Amniotic epithelial cell (primary cell): ENCODE results near the gene TMTC4.

Experiments
- DNase-seq: peaks from one replicate; pipeline ENCODE4 v3.0.0-alpha.2; 2010; ENCODE audit warnings: low read depth

Gene TMTC4

GRCh38 chr13:100666124-100666523 is 8.5 kb downstream of the TMTC4 start:
- no peak for DNase-seq

- DNase-seq: no peak
Measured at GRCh38 chr13:100665403-100665802, 9.2 kb downstream of the TMTC4 start.

GRCh38 chr13:100664171-100664900 is 10.3 kb downstream of the TMTC4 start:
- DNase-seq: no peak

- DNase-seq: no peak
Measured at GRCh38 chr13:100662468-100663211, 12.0 kb downstream of the TMTC4 start.

GRCh38 chr13:100660761-100661160 is 13.8 kb downstream of the TMTC4 start:
- no peak for DNase-seq

- DNase-seq: no peak
Measured at GRCh38 chr13:100659578-100659977, 15.0 kb downstream of the TMTC4 start.

GRCh38 chr13:100658363-100658762 is 16.2 kb downstream of the TMTC4 start:
- no peak for DNase-seq

GRCh38 chr13:100657881-100658315 is 16.7 kb downstream of the TMTC4 start:
- DNase-seq: no peak

GRCh38 chr13:100652510-100652909 is 22.1 kb downstream of the TMTC4 start:
- DNase-seq: no peak

GRCh38 chr13:100650326-100650725 is 24.3 kb downstream of the TMTC4 start:
- DNase-seq: no peak

- DNase-seq: peak; percentile 4
Measured at GRCh38 chr13:100648354-100648753, 26.2 kb downstream of the TMTC4 start.

- no peak for DNase-seq
Measured at GRCh38 chr13:100646871-100647270, 27.7 kb downstream of the TMTC4 start.

- DNase-seq: peak; percentile 43
Measured at GRCh38 chr13:100646030-100646673, 28.4 kb downstream of the TMTC4 start.

GRCh38 chr13:100645382-100645781 is 29.2 kb downstream of the TMTC4 start:
- no peak for DNase-seq

GRCh38 chr13:100644371-100644770 is 30.2 kb downstream of the TMTC4 start:
- DNase-seq: no peak

- no peak for DNase-seq
Measured at GRCh38 chr13:100637796-100638195, 36.8 kb downstream of the TMTC4 start.

GRCh38 chr13:100637380-100637779 is 37.2 kb downstream of the TMTC4 start:
- no peak for DNase-seq

GRCh38 chr13:100636441-100636840 is 38.2 kb downstream of the TMTC4 start:
- DNase-seq: no peak

GRCh38 chr13:100636004-100636403 is 38.6 kb downstream of the TMTC4 start:
- no peak for DNase-seq

- no peak for DNase-seq
Measured at GRCh38 chr13:100634696-100635095, 39.9 kb downstream of the TMTC4 start.

- DNase-seq: peak; percentile 84
Measured at GRCh38 chr13:100633461-100633860, 41.1 kb downstream of the TMTC4 start.

- DNase-seq: no peak
Measured at GRCh38 chr13:100630555-100630954, 44.0 kb downstream of the TMTC4 start.

- DNase-seq: no peak
Measured at GRCh38 chr13:100627120-100627519, 47.5 kb downstream of the TMTC4 start.
